ENCODE results near the gene BCHE. TPM values are rescaled to one million over a fixed set of nuclear protein-coding genes. Genes with fewer than 3 reads are reported as not detected.

BCHE gene
- total RNA-seq, 2 donors from 2014 or later, result 0.69 to 0.79 TPM

GRCh38 chr3:165729756-165730155 lies 107.5 kb downstream of the BCHE start:
- no peak overlapping the region for H3K27ac Mint-ChIP-seq
- H3K9ac ChIP-seq (ENCODE audit: extremely low read depth, low read length, poor library complexity, severe bottlenecking), result no peak overlapping the region
- TF ChIP-seq, protein P1, sequence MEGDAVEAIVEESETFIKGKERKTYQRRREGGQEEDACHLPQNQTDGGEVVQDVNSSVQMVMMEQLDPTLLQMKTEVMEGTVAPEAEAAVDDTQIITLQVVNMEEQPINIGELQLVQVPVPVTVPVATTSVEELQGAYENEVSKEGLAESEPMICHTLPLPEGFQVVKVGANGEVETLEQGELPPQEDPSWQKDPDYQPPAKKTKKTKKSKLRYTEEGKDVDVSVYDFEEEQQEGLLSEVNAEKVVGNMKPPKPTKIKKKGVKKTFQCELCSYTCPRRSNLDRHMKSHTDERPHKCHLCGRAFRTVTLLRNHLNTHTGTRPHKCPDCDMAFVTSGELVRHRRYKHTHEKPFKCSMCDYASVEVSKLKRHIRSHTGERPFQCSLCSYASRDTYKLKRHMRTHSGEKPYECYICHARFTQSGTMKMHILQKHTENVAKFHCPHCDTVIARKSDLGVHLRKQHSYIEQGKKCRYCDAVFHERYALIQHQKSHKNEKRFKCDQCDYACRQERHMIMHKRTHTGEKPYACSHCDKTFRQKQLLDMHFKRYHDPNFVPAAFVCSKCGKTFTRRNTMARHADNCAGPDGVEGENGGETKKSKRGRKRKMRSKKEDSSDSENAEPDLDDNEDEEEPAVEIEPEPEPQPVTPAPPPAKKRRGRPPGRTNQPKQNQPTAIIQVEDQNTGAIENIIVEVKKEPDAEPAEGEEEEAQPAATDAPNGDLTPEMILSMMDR (conservative IDR thresholded peaks at IDR 0.05), result no peak
- H3K9me3 ChIP-seq (ENCODE audit: control insufficient read depth, low read length), result no peaks in the 10 kb centered on the region
- H3K9me3 Mint-ChIP-seq, result no peaks in the 10 kb centered on the region
- H3K4me3 Mint-ChIP-seq, result no peak overlapping the region
- no peak overlapping the region for H3K27ac ChIP-seq (ENCODE audit: low read depth, low read length)
- DNase-seq, result no peak
- no peaks in the 10 kb centered on the region for H3K4me1 ChIP-seq (ENCODE audit: control insufficient read depth, insufficient read depth, low read length)
- no peaks in the 10 kb centered on the region for H3K27me3 ChIP-seq (ENCODE audit: control insufficient read depth, insufficient read depth, low read length, poor library complexity, severe bottlenecking)
- H3K36me3 Mint-ChIP-seq (ENCODE audit: low read depth), result no peaks in the 10 kb centered on the region
- no peaks in the 10 kb centered on the region for H3K27me3 Mint-ChIP-seq (ENCODE audit: insufficient read depth)
- no peaks in the 10 kb centered on the region for H3K36me3 ChIP-seq (ENCODE audit: control insufficient read depth, insufficient read depth, low read length)
- 93 to 96% methylated on average over 3 to 4 of the region's 4 CpGs for WGBS, 2 experiments (ENCODE audit: insufficient coverage in 1 of 2, insufficient read length in 1 of 2)
- H3K4me1 Mint-ChIP-seq, result no peaks in the 10 kb centered on the region
- H3K4me3 ChIP-seq (ENCODE audit: low read length), result no peak overlapping the region

GRCh38 chr3:165728924-165729323 lies 108.3 kb downstream of the BCHE start:
- no peak for DNase-seq
- no peak overlapping the region for H3K27ac ChIP-seq (ENCODE audit: low read depth, low read length)
- no peaks in the 10 kb centered on the region for H3K4me1 Mint-ChIP-seq
- no peak overlapping the region for H3K27ac Mint-ChIP-seq
- no peak overlapping the region for H3K9ac ChIP-seq (ENCODE audit: extremely low read depth, low read length, poor library complexity, severe bottlenecking)
- H3K4me3 ChIP-seq (ENCODE audit: low read length), result no peak overlapping the region
- H3K27me3 Mint-ChIP-seq (ENCODE audit: insufficient read depth), result no peaks in the 10 kb centered on the region
- no peaks in the 10 kb centered on the region for H3K27me3 ChIP-seq (ENCODE audit: control insufficient read depth, insufficient read depth, low read length, poor library complexity, severe bottlenecking)
- H3K4me3 Mint-ChIP-seq, result no peak overlapping the region
- WGBS, 2 experiments (ENCODE audit: insufficient coverage in 1 of 2, insufficient read length in 1 of 2), result 95% methylated on average over 5 of the region's 5 CpGs; no CpG with 5 or more reads in 1 of the 2 experiments
- H3K36me3 ChIP-seq (ENCODE audit: control insufficient read depth, insufficient read depth, low read length), result no peaks in the 10 kb centered on the region
- H3K9me3 Mint-ChIP-seq, result no peaks in the 10 kb centered on the region
- no peaks in the 10 kb centered on the region for H3K9me3 ChIP-seq (ENCODE audit: control insufficient read depth, low read length)
- H3K4me1 ChIP-seq (ENCODE audit: control insufficient read depth, insufficient read depth, low read length), result no peaks in the 10 kb centered on the region
- TF ChIP-seq, protein P1 (conservative IDR thresholded peaks at IDR 0.05), result no peak
- no peaks in the 10 kb centered on the region for H3K36me3 Mint-ChIP-seq (ENCODE audit: low read depth)

DNA sequence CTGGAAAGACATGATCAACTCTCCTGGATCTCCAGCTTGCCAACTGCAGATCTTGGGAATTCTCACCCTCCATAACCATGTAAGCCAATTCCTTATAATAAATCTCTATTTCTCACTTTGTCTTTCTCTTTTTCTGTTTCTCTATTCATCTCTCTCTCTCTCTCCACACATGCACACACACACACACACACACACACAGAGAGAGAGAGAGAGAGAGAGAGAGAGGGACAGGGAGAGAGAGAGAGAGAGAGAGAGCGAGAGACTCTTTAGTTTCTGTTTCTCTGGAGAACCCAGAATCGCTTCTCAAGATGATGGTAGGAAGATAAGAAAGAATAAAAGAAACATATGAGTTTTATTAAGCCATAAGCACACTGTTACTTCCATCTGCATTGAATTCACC lies 111.9 kb downstream of the BCHE start:
- TF ChIP-seq, protein P1 (conservative IDR thresholded peaks at IDR 0.05), result no peak
- no peak overlapping the region for H3K27ac Mint-ChIP-seq
- Histone ChIP-seq H3K4me3 (ENCODE audit: low read length) (no peak overlapping the region), H3K27ac (ENCODE audit: low read depth, low read length) (no peak overlapping the region), H3K9ac (ENCODE audit: extremely low read depth, low read length, poor library complexity, severe bottlenecking) (no peak overlapping the region), H3K4me1 (ENCODE audit: control insufficient read depth, insufficient read depth, low read length) (no peaks in the 10 kb centered on the region), H3K36me3 (ENCODE audit: control insufficient read depth, insufficient read depth, low read length) (no peaks in the 10 kb centered on the region), H3K27me3 (ENCODE audit: control insufficient read depth, insufficient read depth, low read length, poor library complexity, severe bottlenecking) (no peaks in the 10 kb centered on the region), H3K9me3 (ENCODE audit: control insufficient read depth, low read length) (peaks cover 5% of the 10 kb centered on the region)
- no peaks in the 10 kb centered on the region for H3K4me1 Mint-ChIP-seq
- no peak for DNase-seq
- no peaks in the 10 kb centered on the region for H3K36me3 Mint-ChIP-seq (ENCODE audit: low read depth)
- H3K9me3 Mint-ChIP-seq, result peaks cover under 1% of the 10 kb centered on the region
- H3K27me3 Mint-ChIP-seq (ENCODE audit: insufficient read depth), result no peaks in the 10 kb centered on the region
- H3K4me3 Mint-ChIP-seq, result no peak overlapping the region
- no CpG with 5 or more reads among the region's 2 CpGs for WGBS, 2 experiments (ENCODE audit: insufficient coverage in 1 of 2, insufficient read length in 1 of 2)

Data from endodermal cell (in vitro differentiated cells).